GM12878 (cell line): ENCODE data around the gene FSTL1. TPM values are rescaled to one million over a fixed set of nuclear protein-coding genes. Genes with fewer than 3 reads are reported as not detected.

Experiments used
- ATAC-seq: fragments of 200-7000 bp; cut with Tn5 transposase; 3 replicates; pipeline ENCODE4 v1.9.1; 2020; ENCODE audit warnings: mild to moderate bottlenecking, moderate library complexity
- BruUV-seq: library from RNA; stranded (reverse); fragments of 400-500 nt; replicated peaks from 2 replicates; lab custom pipeline; 2021; lab: Mats Ljungman, UMichigan
- CTCF ChIA-PET: fragments of 300-600 bp; sonication (Branson Sonifier 250); formaldehyde crosslinking; extraction: SDS; loops from one replicate; lab custom pipeline; 2021; ENCODE audit warnings: inconsistent platforms; lab: Yijun Ruan, JAX
- POLR2A ChIA-PET: fragments of 350-600 bp; formaldehyde crosslinking; extraction: SDS; loops from one replicate; lab custom pipeline; 2021; ENCODE audit warnings: inconsistent platforms; lab: Charles Lee
- RAD21 ChIA-PET: fragments of 300-600 bp; sonication (Branson Sonifier 250); formaldehyde crosslinking; loops from one replicate; lab custom pipeline; 2023; ENCODE audit warnings: antibody characterized with exemption; ENCODE audit not compliant: unreplicated experiment; lab: Charles Lee
- SMC1A ChIA-PET: fragments of 300-600 bp; sonication (Branson Sonifier 250); formaldehyde crosslinking; loops from one replicate; lab custom pipeline; 2023; ENCODE audit not compliant: unreplicated experiment, uncharacterized antibody; lab: Charles Lee
- DNase-seq: peaks from one replicate; pipeline ENCODE4 v3.0.0-alpha.2; 2011; ENCODE audit warnings: low read depth, low spot score
- FAIRE-seq: peaks from 3 replicates; lab custom pipeline; 2011; peaks lifted over from hg19 to GRCh38; lab: Jason Lieb, UNC
- H2AFZ ChIP-seq: 2 replicates; pipeline ENCODE4 v1.6.0; 2011; ENCODE audit warnings: low read depth, low read length, control low read depth; ENCODE audit not compliant: control insufficient read depth
- H3K27ac ChIP-seq: 2 replicates; pipeline ENCODE4 v1.5.1; 2011; ENCODE audit warnings: control low read depth; ENCODE audit not compliant: control insufficient read depth, insufficient read depth
- H3K27me3 ChIP-seq, 2 experiments: replicated peaks in 1 of 2; 2 replicates each; pipeline versions ENCODE4 v1.6.0 to v1.6.1; 2011; ENCODE audit warnings: low read length in 1 of 2; ENCODE audit not compliant: control insufficient read depth in 2 of 2, insufficient read depth in 2 of 2
- H3K36me3 ChIP-seq, 2 experiments: 2 replicates each; pipeline ENCODE4 v1.5.1; 2011; ENCODE audit warnings: low read length in 1 of 2; ENCODE audit not compliant: control insufficient read depth in 2 of 2, insufficient read depth in 2 of 2
- H3K4me1 ChIP-seq: 2 replicates; pipeline ENCODE4 v1.6.1; 2011; ENCODE audit warnings: mild to moderate bottlenecking, low read length, moderate library complexity, mixed read lengths; ENCODE audit not compliant: control insufficient read depth, insufficient read depth
- H3K4me2 ChIP-seq: 2 replicates; pipeline ENCODE4 v1.6.0; 2011; ENCODE audit warnings: control low read depth; ENCODE audit not compliant: control insufficient read depth, insufficient read depth
- H3K4me3 ChIP-seq: fragments of 200-600 bp; sonication (generic); 2 replicates; pipeline ENCODE4 v1.5.1; 2016
- H3K79me2 ChIP-seq: 2 replicates; pipeline ENCODE4 v1.6.0; 2011; ENCODE audit warnings: low read length; ENCODE audit not compliant: control insufficient read depth, insufficient read depth
- H3K9ac ChIP-seq: 2 replicates; pipeline ENCODE4 v1.8.0; 2011; ENCODE audit warnings: low read length, control low read depth, mixed read lengths; ENCODE audit not compliant: control insufficient read depth, insufficient read depth
- H3K9me3 ChIP-seq: replicated peaks from 3 replicates; pipeline ENCODE4 v1.5.1; 2011; ENCODE audit warnings: mild to moderate bottlenecking, low read length; ENCODE audit not compliant: control insufficient read depth, insufficient read depth
- H4K20me1 ChIP-seq: 2 replicates; pipeline ENCODE4 v1.6.0; 2011; ENCODE audit not compliant: control insufficient read depth, insufficient read depth
- BCL11A ChIP-seq: IDR thresholded peaks from 2 replicates; pipeline ENCODE4 v1.6.1; 2011; ENCODE audit warnings: low read depth, low read length
- FOS ChIP-seq: IDR thresholded peaks from 3 replicates; pipeline ENCODE4 v1.6.1; 2011; ENCODE audit warnings: borderline replicate concordance; ENCODE audit not compliant: insufficient read length; ENCODE audit errors: extremely low read depth
- GATAD2B ChIP-seq: fragments of 450-650 bp; conservative IDR thresholded peaks from 2 replicates; pipeline ENCODE4 v1.6.1; 2017; ENCODE audit warnings: low read depth, mild to moderate bottlenecking, moderate library complexity
- KLF5 ChIP-seq: fragments of 450-650 bp; IDR thresholded peaks from 2 replicates; pipeline ENCODE4 v1.6.1; 2014; ENCODE audit warnings: mild to moderate bottlenecking; ENCODE audit not compliant: partially characterized antibody
- TCF12 ChIP-seq: IDR thresholded peaks from 2 replicates; pipeline ENCODE4 v1.6.1; 2011; ENCODE audit warnings: low read depth, mild to moderate bottlenecking, low read length
- ZBED1 ChIP-seq: IDR thresholded peaks from 2 replicates; pipeline ENCODE4 v1.6.1; 2016; ENCODE audit warnings: borderline replicate concordance
- WGBS: methylation state at CpG from one replicate; pipeline ENCODE4 v1.1.6; 2016; ENCODE audit warnings: low lambda C conversion rate; ENCODE audit not compliant: insufficient replicate concordance, insufficient coverage; ENCODE audit errors: missing lambda C conversion rate; 5-methylcytosine and 5-hydroxymethylcytosine counted together
- in situ Hi-C: fragments of 300-500 bp; cut with MboI; formaldehyde crosslinking; loops from 9 replicates; pipeline ENCODE4 v1.14.3; 2018; ENCODE audit warnings: mixed read lengths
- intact Hi-C: fragments of 100-400 bp; cut with micrococcal nuclease; formaldehyde crosslinking; loops from one replicate; pipeline ENCODE4 v1.14.2; 2022; ENCODE audit not compliant: unreplicated experiment
- polyA plus RNA-seq, 11 experiments: library from polyadenylated mRNA; depleted of rRNA in 4 of 11; unstranded in 6 of 11; stranded (reverse) in 5 of 11; fragments of >200 nt; fragmentation: Nextera tagmentation in 4 of 11; fragmentation: Illumina TruSeq in 1 of 11; extraction: Ambion mirVana in 4 of 11; extraction: Trizol in 1 of 11; gene quantifications; 1 replicate in 1 of 11; 2 replicates in 10 of 11; pipeline versions ENCODE4 v1.2.1 to v1.2.3, GENCODE V29; 2011 to 2016; ENCODE audit warnings: inconsistent platforms in 2 of 11, missing spikeins in 2 of 11, low read depth in 1 of 11
- total RNA-seq, 4 experiments: library from RNA; depleted of rRNA in 3 of 4; stranded (reverse); fragments of >200 nt in 3 of 4; fragmentation: Illumina TruSeq in 1 of 4; extraction: Trizol in 1 of 4; gene quantifications; 2 replicates each; pipeline versions ENCODE4 v1.2.1 to v1.2.3, GENCODE V29; 2013 to 2021
- TF ChIP-seq, protein P1 (sequence below): IDR thresholded peaks from 2 replicates; pipeline ENCODE4 v1.6.1; 2012; ENCODE audit warnings: low read depth, low read length, improper control_type of control experiment
- TF ChIP-seq, protein P2 (sequence below): fragments of 450-650 bp; IDR thresholded peaks from 2 replicates; pipeline ENCODE4 v1.6.1; 2017; ENCODE audit warnings: mild to moderate bottlenecking

The FSTL1 gene
- total and polyA plus RNA-seq, 10 of the 15 experiments (the other 5 are each of a cell fraction or from before 2014, with no cell fraction given): 0.06 to 1.7 (median 0.32) TPM; not detected in 4

DNA sequence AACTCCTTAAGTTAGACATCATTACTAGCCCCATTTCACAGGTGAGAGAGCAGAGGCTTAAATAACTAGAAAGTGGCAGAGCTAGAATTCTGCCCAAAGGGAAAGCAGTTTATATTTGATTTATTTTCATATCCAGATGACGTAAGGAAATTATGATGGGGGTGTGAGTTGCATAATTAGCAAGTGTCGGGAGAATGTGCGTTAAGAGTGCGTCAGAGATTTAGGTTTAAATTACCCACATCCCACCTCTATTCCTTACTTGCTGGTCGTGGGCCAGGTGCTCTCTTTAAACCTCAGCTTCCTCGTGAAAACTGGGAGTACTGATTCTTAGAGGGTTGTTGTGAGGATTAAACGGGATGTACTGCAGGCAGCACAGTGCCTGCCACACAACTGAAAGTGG, 32.3 kb downstream of the FSTL1 start:
- ATAC-seq: no peak
- DNase-seq: no peak
- Histone ChIP-seq H2AFZ (no peak overlapping the region), H3K79me2 (no peaks in the 10 kb centered on the region), H3K9ac (no peak overlapping the region), H4K20me1 (no peaks in the 10 kb centered on the region)
- intact Hi-C loops (loop anchor here (5.0 kb wide), 3 partner anchors 89 to 526 kb away; no protein-coding TSS in a partner anchor), in situ Hi-C loops (loop anchor here (10.0 kb wide), 1 partner anchor 524 kb away; no protein-coding TSS in a partner anchor)
- TF ChIP-seq TCF12: no peak
- TF ChIP-seq KLF5: no peak
- TF ChIP-seq GATAD2B: no peak
- no peak for TF ChIP-seq ZBED1
- TF ChIP-seq, protein P1, sequence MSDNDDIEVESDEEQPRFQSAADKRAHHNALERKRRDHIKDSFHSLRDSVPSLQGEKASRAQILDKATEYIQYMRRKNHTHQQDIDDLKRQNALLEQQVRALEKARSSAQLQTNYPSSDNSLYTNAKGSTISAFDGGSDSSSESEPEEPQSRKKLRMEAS: no peak
- no peak for TF ChIP-seq BCL11A
- TF ChIP-seq, protein P2, sequence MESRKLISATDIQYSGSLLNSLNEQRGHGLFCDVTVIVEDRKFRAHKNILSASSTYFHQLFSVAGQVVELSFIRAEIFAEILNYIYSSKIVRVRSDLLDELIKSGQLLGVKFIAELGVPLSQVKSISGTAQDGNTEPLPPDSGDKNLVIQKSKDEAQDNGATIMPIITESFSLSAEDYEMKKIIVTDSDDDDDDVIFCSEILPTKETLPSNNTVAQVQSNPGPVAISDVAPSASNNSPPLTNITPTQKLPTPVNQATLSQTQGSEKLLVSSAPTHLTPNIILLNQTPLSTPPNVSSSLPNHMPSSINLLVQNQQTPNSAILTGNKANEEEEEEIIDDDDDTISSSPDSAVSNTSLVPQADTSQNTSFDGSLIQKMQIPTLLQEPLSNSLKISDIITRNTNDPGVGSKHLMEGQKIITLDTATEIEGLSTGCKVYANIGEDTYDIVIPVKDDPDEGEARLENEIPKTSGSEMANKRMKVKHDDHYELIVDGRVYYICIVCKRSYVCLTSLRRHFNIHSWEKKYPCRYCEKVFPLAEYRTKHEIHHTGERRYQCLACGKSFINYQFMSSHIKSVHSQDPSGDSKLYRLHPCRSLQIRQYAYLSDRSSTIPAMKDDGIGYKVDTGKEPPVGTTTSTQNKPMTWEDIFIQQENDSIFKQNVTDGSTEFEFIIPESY: no peak
- TF ChIP-seq FOS: no peak
- TF ChIP-seq, all 136 proteins: peak for 0
- BruUV-seq: no TSS peak
- Histone ChIP-seq H3K4me3 (no peak overlapping the region), H3K4me1 (no peaks in the 10 kb centered on the region; the same call in 1 of the 2 replicates), H3K27ac (no peak overlapping the region), H3K27me3 (peaks cover 0 to 5% of the 10 kb centered on the region in 2 experiments; a peak in 2 of 4 replicates), H3K9me3 (no peaks in the 10 kb centered on the region), H3K36me3 (no peaks in the 10 kb centered on the region), H3K4me2 (no peak overlapping the region)
- ChIA-PET POLR2A (interaction anchor here (1.5 kb wide), 1 partner anchor 9 kb away, joined by 4 read pairs; no protein-coding TSS in a partner anchor), RAD21 (interaction anchor here (0.7 to 5.8 kb wide), 18 partner anchors 9 to 599 kb away, joined by 3 to 82 read pairs (median 8); partner anchors contain the start of gene LRRC58), SMC1A (interaction anchor here (1.6 to 4.6 kb wide), 16 partner anchors 9 to 526 kb away, joined by 4 to 90 read pairs (median 12); partner anchors contain the start of gene LRRC58), CTCF (interaction anchor here (0.7 to 8.2 kb wide), 32 partner anchors 9 to 608 kb away, joined by 3 to 210 read pairs (median 7); partner anchors contain the start of genes LRRC58 and NDUFB4)
- no peak for FAIRE-seq
- WGBS: 47% methylated on average over 7 of the region's 7 CpGs
